Endothelial cell of umbilical vein (primary cell): ENCODE results near the gene ABHD8.

Experiments used
- CTCF ChIP-seq, 2 donors: IDR thresholded peaks; 1 replicate in 1 of 2; 2 replicates in 1 of 2; pipeline ENCODE4 v1.5.1; 2011; ENCODE audit warnings: low read length in 2 of 2, mild to moderate bottlenecking in 2 of 2, moderate library complexity in 2 of 2, control low read depth in 1 of 2, inconsistent platforms in 1 of 2, low read depth in 1 of 2; ENCODE audit not compliant: insufficient read depth in 1 of 2; ENCODE audit errors: extremely low read depth in 1 of 2
- EZH2 ChIP-seq: IDR thresholded peaks from 2 replicates; pipeline ENCODE4 v1.6.1; 2012; ENCODE audit warnings: borderline replicate concordance, low read depth, mild to moderate bottlenecking, moderate library complexity, low read length, inconsistent platforms; ENCODE audit not compliant: severe bottlenecking
- JUN ChIP-seq: IDR thresholded peaks from 2 replicates; pipeline ENCODE4 v1.6.1; 2011; ENCODE audit warnings: borderline replicate concordance, low read depth; ENCODE audit not compliant: insufficient read length, insufficient read depth

DNA sequence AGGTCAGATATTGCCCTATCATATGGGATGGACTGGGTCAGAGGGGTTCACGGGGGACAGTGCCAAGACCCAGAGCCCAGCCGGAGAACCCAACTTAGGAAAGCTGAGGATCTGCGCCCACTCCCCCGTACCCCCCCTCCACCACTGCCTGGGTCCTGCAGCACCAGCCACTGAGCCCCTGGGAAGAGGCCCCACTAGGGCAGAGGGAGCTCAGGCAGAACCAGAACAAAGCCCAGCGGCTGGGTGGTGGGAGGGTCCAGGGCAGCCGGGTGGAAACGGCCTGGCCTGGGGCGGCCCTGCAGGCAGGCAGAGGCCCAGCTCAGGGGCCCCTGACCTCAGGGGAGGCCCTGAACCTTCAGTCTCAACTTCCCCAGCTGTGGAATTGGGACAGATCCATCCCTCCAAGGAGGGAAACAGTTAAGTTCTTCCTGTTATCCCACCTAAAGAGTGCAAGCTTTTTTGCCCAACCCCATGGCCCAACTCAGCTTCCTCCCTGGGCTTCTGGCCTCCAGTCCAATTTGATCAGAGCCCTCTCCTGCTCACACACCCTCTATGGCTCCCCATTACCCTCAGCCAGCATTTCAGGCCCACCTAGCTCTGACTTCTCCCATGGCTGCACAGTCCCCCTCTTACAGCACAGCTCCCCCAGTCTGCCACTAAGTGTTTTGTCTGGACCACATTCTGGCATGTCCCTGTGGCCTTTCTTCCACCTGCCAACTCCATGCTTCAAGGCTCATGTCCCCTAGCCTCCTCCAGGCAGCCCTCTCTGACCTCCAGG lies 60.6 kb downstream of the ABHD8 start:
- TF ChIP-seq CTCF (IDR thresholded peaks at IDR 0.05; ENCODE audit: extremely low read depth in 1 of 2, insufficient read depth in 1 of 2, low read depth in 1 of 2, low read length in 2 of 2) = no peak
- TF ChIP-seq EZH2 = no peak
- TF ChIP-seq JUN = no peak
